SK-N-MC (cell line): ENCODE measurements around the gene C11orf52.

Source experiments
- EZH2 ChIP-seq: fragments of 200-600 bp; sonication (generic); IDR thresholded peaks from one replicate; pipeline ENCODE4 v1.6.1; 2017; ENCODE audit warnings: antibody characterized with exemption
- FOXP2 ChIP-seq: optimal IDR thresholded peaks from 2 replicates; pipeline ENCODE3; 2011; ENCODE audit warnings: mild to moderate bottlenecking, moderate library complexity; ENCODE audit not compliant: insufficient read depth; ENCODE audit errors: extremely low read length, control extremely low read depth
- POLR2AphosphoS5 ChIP-seq: IDR thresholded peaks from 2 replicates; pipeline ENCODE4 v1.6.1; 2012; ENCODE audit warnings: mild to moderate bottlenecking, low read depth, low read length, borderline replicate concordance

GRCh38 chr11:111878385-111878848, 40.3 kb upstream of the C11orf52 start:
- TF ChIP-seq EZH2 (no peak), POLR2AphosphoS5 (no peak), FOXP2 (no peak)
